Measurements from ENCODE around the gene CD226.
"Not testable (repeated sequence)": the region's sequence is repeated elsewhere in the genome, so short reads cannot be mapped to it uniquely, and the experiment has no call there.

Gene CD226

GRCh38 chr18:69956665-69957620, 9.3 kb upstream of the CD226 start:
- no peak for DNase-seq

GRCh38 chr18:69956057-69956456, 8.4 kb upstream of the CD226 start:
- DNase-seq, result no peak

DNA sequence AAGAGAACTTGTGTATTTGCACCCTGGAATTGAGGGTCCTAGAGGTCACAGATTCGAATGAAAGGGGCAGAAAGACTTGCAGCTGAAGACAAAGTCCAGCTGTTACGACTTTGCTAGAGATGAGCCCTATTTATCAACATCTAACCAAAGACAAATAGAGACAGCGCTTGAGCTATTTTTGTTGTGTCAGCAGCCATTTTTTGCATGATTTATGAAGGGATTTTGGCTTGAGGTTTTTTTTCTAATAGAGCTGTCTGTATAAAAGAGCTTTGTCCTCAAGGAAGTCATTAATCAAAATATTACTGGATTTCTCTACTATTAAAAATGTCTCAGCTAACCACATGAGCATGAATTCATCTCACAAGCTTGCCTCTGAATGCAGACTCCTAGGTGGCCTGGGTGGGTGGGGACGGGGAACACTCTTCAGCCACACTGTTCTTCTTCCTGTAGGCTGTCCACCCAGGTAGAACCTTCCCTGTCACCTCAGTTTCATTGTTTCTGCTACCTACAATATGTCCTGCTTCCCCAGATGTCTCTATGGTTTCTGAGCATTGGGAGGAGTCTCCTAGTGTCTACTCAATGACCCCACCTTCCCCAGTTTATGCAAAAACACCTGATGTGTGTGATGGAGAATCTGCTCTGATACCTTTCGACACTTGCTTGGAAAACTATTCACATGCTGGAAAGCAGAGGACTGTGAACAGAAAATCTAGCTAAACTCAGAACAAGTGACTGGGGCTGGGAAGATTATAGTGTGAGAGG, 7.2 kb upstream of the CD226 start:
- DNase-seq, result no peak

DNA sequence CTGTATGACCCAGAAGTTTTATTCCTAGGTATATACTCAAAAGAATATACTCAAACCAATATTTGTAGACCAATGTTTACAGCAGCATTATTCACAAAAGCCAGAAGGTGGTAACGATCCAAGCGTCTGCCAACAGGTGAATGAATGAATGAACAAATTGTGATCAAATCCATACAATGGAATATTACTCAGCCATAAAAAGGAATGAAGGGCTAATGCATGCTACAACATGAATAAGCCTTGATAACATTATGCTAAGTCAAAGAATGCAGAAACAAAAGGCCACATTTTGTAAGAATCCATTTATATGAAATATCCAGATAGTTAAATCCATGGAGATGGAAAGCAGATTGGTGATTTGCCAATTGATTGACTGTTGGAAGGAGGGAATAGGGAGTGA, 5.5 kb upstream of the CD226 start:
- DNase-seq, result no peak

- DNase-seq, result peak; percentile 72
Observed at GRCh38 chr18:69951182-69951581, 3.5 kb upstream of the CD226 start.

- no peak for DNase-seq
Observed at GRCh38 chr18:69949538-69949936, 1.9 kb upstream of the CD226 start.

- peak; percentile 4 for DNase-seq
Observed at GRCh38 chr18:69948919-69949537, 1.4 kb upstream of the CD226 start.

DNA sequence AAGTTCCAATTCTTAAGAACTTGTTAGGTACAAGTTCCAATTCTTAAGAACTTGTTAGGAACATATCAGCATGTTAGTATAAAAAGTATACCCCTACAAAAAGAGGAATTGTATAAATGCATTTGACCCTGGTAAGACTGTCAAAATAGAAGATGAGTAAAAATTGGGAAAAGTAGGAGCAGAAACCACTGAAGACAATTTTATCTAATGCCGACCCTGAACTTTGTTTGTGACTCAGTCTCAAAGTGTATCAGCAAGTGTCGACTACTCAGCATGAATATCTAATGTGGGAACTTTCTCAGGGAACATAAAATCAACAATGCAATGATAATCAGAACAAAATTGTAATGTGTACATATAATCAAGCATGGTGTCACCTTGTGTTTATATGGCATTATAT, 583 bp upstream of the CD226 start:
- DNase-seq, result no peak

DNA sequence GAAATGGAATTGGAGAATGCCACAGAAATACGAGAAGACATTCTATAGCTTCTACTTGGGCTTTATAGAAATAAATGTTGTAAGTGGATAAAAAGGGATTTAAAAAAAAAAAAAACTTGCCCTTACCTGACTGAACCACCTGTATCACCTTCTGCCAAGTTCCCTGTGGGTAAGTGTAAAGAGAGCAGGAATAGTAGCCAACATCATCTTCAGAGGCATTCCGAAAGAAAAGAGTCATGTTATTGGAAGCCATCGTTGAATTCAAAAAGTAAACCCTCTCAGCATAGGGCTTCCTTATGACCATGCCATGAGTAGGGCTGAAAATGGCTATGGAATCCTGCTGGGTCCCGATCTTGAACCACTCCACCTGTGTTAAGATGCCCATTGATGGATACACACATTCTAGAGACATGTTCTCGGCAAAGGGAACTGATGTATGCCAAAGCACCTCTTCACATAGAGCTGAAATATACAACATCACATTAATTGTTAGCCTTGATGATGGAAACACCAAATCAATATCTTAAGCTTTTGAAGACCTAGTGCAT, 991 bp downstream of the CD226 start:
- DNase-seq, result no peak

DNA sequence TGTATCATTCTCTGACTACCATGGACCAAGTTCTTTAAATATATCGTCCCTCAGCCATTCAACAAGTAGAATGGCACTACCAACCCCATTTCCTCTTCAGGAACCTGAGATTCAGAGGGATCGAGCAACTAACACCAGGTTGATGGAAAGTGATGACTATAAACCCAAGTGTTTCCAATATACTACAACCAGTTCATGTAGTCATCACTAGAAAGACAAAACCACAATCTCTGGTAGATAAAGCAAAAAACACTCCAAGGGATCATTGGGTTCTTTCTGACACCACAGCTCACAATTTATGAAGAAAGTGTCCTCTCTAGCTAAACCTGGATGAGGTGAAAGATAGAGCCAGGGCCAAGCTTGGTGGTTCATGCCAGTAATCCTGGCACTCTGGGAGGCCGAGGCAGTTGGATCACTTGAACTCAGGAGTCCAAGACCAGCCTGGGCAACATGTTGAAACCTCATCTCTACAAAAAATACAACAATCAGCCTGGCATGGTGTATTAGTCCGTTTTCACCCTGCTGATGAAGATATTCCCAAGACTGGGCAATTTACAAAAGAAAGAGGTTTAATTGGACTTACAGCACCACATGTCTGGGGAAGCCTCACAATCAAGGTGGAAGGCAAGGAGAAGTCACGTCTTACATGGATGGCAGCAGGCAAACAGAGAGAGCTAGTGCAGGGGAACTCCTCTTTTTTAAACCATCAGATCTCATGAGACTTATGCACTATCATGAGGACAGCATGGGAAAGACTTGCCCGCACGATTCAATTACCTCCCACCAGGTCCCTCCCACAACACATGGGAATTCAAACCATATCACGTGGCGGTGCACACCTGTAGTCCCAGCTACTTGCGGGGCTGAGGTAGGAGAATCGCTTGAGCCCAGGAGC, 2.2 kb downstream of the CD226 start:
- no peak for DNase-seq

GRCh38 chr18:69944436-69944835, 3.2 kb downstream of the CD226 start:
- no peak for DNase-seq

- no peak for DNase-seq
Observed at GRCh38 chr18:69943021-69943420, 4.7 kb downstream of the CD226 start.

DNA sequence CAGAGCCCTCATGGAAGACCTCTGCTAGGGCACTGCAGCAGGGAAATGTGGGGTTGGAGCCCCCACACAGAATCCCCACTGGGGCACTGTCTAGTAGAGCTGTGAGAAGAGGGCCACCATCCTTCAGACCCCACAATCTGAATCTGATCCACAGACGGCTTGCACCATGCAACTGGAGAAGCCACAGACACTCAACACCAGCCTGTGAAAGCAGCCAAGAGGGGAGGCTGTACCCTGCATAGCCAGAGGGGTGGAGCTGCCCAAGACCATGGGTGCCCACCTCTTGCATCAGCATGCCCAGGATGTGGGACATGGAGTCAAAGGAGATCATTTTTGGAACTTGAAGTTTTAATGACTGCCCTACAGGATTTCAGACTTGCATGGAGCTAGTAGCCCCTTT, 6.5 kb downstream of the CD226 start:
- DNase-seq, result no peak

GRCh38 chr18:69939812-69940211, 7.9 kb downstream of the CD226 start:
- DNase-seq, result not testable (repeated sequence)

DNA sequence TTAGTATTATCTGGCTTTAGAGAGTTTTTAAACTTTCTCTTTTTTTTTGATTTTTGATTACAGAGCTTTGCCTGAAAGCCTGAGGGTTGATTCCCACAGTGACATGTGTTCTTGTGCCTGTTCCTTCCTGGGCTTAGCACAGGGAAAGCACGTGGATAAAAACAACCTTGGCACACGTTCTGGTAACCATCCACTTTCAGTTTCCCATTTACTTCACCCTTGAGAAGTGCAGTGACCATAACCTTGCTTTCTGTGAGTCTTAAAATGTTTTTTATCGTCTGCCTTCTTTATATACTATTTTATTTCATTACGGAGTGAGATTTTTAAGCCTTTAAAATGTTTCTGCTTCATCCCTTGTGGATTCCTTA, 11.5 kb downstream of the CD226 start:
- no peak for DNase-seq

DNA sequence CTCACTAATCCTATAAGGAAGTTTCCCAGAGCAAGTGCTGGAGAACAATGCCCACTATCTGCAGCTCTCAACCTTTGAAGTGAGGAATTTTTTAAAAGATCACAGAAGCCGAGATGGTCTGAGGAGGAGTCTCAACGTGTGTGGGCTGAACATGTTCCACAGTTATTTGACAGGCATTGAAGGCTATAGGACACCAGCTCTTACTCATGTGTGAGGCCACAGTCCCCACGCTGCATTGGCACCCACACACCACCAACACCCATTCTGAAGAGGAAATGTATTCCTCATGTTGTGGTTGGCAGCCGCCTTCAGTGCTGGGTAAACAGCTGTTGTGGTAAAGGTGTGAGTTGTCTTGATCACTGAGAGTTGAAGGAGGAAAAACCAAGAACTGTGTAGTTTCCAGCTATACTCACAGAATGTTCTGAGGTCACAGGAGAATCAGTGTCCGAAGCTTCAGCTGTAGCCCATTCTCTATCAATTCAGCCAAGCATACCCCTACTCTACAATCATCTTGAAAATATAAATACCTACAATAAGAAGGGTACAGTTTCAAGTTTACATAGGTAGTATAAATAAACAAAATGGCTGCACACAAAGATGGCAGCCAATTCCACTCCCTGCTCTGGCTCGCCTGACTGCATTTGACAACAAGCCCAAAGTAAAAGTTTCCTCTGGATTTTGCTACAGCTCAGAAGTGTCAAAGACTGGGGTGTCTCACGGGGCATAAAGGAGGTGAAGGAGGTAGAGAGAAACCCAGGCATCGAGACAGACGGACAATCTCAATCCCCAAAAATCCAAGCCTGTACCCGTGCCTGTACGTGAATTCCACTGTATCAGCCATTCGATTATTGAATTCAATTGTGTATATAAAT, 12.1 kb downstream of the CD226 start:
- peak; percentile 2 for DNase-seq

GRCh38 chr18:69934601-69935265, 12.9 kb downstream of the CD226 start:
- no peak for DNase-seq

DNA sequence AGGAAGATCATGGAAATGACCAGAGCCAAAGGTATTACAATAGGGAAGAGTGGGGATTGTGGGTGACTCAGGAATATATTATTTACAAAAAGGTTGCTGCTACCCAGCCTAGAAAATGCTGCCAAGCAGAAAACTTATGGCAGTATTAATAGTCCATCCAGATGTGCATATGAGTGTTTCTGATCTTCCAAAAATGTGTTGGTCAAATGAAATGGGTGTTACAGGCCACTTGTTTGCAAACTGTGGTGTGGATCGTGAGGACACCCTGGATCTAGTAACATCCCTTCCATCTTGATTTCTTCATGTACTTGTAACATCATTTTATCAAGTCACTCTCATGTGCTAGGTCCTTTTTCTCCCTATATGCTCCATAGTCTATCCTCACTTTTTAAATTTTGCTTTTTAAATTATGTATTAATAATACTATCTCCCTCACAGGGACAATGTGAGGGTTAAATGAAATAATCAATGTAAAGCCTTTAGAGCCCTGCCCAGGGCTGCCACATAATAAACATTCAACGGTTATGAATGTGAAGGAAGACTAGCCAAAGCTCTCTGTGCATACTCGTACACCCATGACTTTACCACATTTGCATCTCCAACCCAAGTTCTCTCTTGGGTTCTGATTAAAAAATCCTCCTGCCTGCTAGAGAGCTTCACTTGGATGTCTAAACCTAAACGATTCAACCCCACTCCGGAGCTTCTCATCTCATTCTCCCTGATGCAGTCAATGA, 18.5 kb downstream of the CD226 start:
- no peak for DNase-seq

GRCh38 chr18:69916412-69916811, 31.3 kb downstream of the CD226 start:
- no peak for DNase-seq

DNA sequence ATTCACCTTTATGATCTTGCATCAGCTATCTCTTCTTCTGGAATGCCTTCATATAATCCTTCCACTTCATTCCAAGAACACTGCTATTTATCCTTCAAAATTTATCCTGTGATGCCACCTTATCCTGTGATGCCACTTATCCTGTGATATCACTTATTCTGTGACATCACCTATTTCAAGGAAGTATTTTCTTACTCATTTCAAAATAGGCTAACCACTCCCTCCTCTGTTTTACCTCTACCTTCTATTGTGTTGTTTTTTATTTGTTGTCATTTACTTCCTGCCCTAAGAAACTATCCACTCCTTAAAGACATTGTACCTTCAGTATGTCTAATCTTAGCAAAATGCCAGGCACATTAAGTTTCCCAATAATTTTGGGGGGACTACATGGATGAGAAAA, 38.8 kb downstream of the CD226 start:
- no peak for DNase-seq

Measured in fibroblast of skin of back (primary cell).